HG03159 (cell line): ENCODE measurements around the gene NHERF2.
"Not testable (repeated sequence)": the region's sequence is repeated elsewhere in the genome, so short reads cannot be mapped to it uniquely, and the experiment has no call there.

Experiments used
- ATAC-seq: cut with Tn5 transposase; IDR thresholded peaks from one replicate; pipeline ENCODE4 v1.9.1; 2021; ENCODE audit warnings: mild to moderate bottlenecking, moderate library complexity; ENCODE audit not compliant: unreplicated experiment

NHERF2 gene

GRCh38 chr16:2005646-2006045 is 21.1 kb upstream of the NHERF2 start:
- ATAC-seq: no peak

- ATAC-seq: no peak
Measured at GRCh38 chr16:2006317-2006716, 20.4 kb upstream of the NHERF2 start.

- no peak for ATAC-seq
Measured at GRCh38 chr16:2007081-2007836, 19.4 kb upstream of the NHERF2 start.

GRCh38 chr16:2008009-2008526 is 18.6 kb upstream of the NHERF2 start:
- no peak for ATAC-seq

- ATAC-seq: no peak
Measured at GRCh38 chr16:2008631-2009163, 18.0 kb upstream of the NHERF2 start.

GRCh38 chr16:2009164-2009711 is 17.5 kb upstream of the NHERF2 start:
- peak; percentile 33 for ATAC-seq

GRCh38 chr16:2009791-2010510 is 16.8 kb upstream of the NHERF2 start, which contains the start of gene ZNF598:
TSS of gene ZNF598 (minus strand) at chr16:2009821.
- peak; percentile 74 for ATAC-seq

- ATAC-seq: not testable (repeated sequence)
Measured at GRCh38 chr16:2011726-2012125, 15.0 kb upstream of the NHERF2 start.

GRCh38 chr16:2013527-2013926 is 13.2 kb upstream of the NHERF2 start:
- no peak for ATAC-seq

- ATAC-seq: no peak
Measured at GRCh38 chr16:2015117-2015946, 11.4 kb upstream of the NHERF2 start.

GRCh38 chr16:2015947-2016208 is 10.8 kb upstream of the NHERF2 start:
- ATAC-seq: no peak

- no peak for ATAC-seq
Measured at GRCh38 chr16:2016407-2016922, 10.2 kb upstream of the NHERF2 start.

- no peak for ATAC-seq
Measured at GRCh38 chr16:2019518-2019920, 7.2 kb upstream of the NHERF2 start, which contains the start of gene NPW. TSS of gene NPW (plus strand) at chr16:2019785.

GRCh38 chr16:2019921-2020831 is 6.5 kb upstream of the NHERF2 start:
- no peak for ATAC-seq

- ATAC-seq: no peak
Measured at GRCh38 chr16:2022723-2023091, 4.0 kb upstream of the NHERF2 start.

GRCh38 chr16:2023092-2024031 is 3.3 kb upstream of the NHERF2 start:
- ATAC-seq: peak; percentile 54

GRCh38 chr16:2024032-2024420 is 2.7 kb upstream of the NHERF2 start:
- ATAC-seq: no peak

- no peak for ATAC-seq
Measured at GRCh38 chr16:2025251-2025650, 1.5 kb upstream of the NHERF2 start.
